SH-SY5Y (cell line): ENCODE measurements around the gene KCNQ1OT1.

ENCODE experiments used
- GATA2 ChIP-seq: IDR thresholded peaks from 2 replicates; pipeline ENCODE4 v1.6.1; 2011; ENCODE audit warnings: mild to moderate bottlenecking, low read depth, low read length
- GATA3 ChIP-seq: IDR thresholded peaks from 2 replicates; pipeline ENCODE4 v1.6.1; 2011; ENCODE audit warnings: low read depth, mild to moderate bottlenecking, low read length, moderate library complexity

- TF ChIP-seq GATA2 = no peak
- TF ChIP-seq GATA3 = no peak
These were observed 133.4 kb downstream of the KCNQ1OT1 start for GRCh38 chr11:2566223-2567025.
